RPMI7951 (cell line): ENCODE data around the gene ANKRD17. TPM values are rescaled to one million over a fixed set of nuclear protein-coding genes. Genes with fewer than 3 reads are reported as not detected.

Experiments used
- DNase-seq: peaks from one replicate; pipeline ENCODE4 v3.0.0-alpha.2; 2012; ENCODE audit warnings: low read depth
- total RNA-seq: library from RNA; depleted of rRNA; stranded (reverse); fragments of >200 nt; shearing (Covaris generic); gene quantifications from 2 replicates; pipeline ENCODE4 v1.2.3, GENCODE V29; 2014; rRNA removed

The ANKRD17 gene
- total RNA-seq, 1 experiment from 2014 or later = 25.4 TPM

DNA sequence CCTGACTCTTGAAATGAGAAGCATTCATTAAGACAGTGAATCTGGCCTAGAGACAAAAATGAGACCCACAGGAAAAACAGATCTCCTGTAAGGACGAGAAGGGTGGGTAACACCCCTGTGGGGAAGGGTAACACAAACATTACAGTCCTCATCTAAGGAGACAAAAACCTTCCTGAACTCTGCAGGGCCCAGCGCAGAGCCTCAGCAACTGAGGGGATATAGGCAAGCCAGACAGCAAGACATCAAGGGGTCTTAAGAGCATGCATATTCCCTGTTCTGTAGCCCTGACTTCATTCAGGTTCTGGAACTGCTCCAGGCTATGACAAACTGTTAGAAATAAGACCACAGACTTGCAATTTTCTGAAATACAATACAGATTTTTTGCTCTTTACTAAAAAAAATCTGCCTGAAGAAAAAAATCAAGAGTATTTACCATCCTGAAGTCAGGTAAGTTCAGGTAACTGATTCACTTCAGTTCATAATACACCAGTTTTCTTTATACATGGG lies 204.6 kb downstream of the ANKRD17 start:
- DNase-seq = no peak

DNA sequence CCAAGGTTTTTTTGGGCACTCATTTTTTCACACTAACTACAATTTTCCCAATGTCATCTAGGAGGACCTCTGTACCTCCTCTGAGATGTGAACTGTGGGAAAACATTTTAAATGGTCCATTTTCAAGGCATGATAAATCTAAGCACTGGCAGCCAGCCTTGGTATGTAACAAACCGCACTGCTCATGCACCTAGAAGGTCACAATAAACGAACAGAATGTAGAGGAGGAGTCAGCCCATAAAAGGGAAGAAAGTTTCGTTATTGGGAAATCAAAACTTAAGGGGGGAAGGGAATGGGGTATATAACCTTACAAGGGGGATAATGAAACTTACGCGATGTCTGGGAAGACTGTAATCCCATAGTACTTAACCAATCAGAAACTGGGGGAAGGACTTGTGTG lies 205.5 kb downstream of the ANKRD17 start:
- DNase-seq = no peak

DNA sequence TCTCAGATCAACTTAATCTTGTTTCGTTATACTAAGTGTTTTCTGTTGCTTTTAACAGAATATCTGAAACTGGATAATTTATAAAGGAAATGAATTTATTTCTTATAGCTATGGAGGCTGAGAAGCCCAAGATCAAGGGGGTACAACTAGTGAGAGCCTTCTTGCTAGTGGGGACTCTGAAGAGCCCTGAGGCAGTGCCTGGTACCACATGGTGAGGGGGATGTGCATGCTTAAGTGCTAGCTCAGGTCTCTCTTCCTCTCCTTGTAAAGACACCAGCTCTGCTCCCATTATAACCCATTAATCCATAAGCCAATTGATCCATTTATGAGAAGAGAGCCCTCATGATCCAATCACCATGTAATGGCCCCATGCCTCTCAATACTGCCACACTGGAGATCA lies 207.0 kb downstream of the ANKRD17 start:
- DNase-seq = no peak

DNA sequence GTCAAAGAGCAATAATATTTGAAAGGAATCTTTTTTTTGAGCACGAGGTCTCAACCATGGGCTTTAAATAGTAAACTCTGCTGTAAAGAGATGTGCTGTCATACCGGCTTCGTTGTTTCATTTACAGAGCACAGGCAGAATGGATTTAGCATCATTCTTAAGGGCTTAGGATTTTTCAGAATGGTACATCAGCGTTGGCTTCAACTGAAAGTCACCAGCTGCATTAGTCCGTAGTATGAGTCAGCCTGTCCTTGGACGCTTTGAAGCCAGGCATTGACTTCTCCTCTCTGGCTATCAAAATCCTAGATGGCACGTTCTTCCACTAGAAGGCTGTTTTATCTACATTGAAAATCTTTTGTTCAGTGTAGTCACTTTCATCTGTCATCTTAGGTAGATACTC lies 212.7 kb downstream of the ANKRD17 start:
- no peak for DNase-seq

DNA sequence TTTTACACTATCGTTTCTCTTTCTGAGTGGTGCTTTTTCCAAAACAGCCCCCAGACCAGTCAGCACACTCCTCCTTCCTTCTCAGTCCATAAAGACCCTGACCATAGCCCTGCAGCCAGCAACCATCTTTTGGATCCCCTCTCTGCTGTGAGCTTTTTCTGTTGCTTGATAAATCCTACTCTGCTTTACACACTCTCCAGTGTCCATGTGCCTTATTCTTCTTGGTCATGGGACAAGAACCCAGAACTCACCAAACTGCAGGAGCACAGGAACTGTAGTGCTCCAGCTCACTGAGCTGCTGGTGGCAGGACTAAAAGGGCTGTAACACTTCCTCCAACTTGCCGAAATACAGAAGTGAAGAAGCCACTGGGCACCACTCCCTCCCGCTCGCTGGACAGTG lies 221.5 kb downstream of the ANKRD17 start:
- no peak for DNase-seq

DNA sequence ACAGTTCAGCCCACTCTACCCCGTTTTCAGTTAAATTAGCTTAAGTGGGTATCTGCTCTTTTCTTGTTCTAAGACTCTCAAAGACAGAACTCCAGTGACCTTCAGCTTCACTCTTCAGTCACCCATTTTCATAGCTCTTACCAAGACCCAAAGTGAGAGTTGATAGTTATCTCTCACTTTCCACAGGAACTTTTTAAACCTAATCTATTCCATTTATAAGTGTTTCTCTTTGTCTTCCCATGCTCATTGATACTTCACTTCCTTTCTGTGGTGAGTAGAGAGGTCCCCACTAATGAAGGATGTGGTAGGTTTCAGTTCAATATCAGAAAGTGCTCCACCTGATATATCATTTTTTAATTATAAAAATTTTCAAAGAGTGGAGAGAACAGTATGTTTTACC lies 222.5 kb downstream of the ANKRD17 start:
- no peak for DNase-seq

DNA sequence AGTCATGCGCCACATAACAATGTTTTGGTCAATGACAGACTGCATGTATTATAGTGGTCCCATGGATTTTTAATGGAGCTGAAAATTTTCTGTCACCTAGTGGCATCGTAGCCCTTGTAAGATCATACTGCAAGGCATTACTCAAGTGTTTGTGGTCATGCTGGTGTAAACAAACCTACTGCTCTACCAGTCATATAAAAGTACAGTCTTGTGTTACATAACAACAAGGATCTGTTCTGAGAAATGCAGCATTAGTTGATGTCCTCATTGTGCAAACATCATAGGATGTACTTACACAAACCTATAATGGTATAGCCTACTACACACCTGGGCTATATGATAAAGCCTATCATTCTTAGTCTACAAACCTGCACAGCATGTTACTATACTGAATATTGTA lies 223.7 kb downstream of the ANKRD17 start:
- no peak for DNase-seq

DNA sequence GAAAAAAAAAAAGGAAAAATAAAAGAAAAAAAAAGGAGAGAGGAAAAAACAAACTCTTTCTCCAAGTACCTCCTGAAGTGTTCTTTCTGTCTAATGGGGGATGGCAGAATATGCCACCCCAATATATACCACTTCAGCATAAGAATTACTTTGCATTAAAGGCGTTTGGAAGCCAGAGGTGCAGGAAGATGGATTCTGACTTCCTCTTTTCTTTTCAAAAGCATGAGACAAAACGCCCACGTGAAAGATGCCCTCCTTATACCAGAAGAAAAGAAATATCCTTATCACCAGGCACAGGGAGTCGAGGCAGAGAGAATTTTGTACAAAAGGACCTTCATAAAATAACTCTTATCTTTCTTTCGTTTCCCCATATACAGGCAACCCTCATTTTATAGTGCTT lies 230.0 kb downstream of the ANKRD17 start:
- DNase-seq = no peak

Other genes starting within 250 kb of the ANKRD17 start
- 17.5 and 23.8 TPM in 2 replicates for gene COX18, start 189.1 kb downstream of the ANKRD17 start, total RNA-seq
- gene ALB, start 145.5 kb upstream of the ANKRD17 start, total RNA-seq = not detected in 2 replicates
- gene AFP, start 177.4 kb upstream of the ANKRD17 start, total RNA-seq = 1.1 and 1.8 TPM in 2 replicates
- under 0.01 and 0.10 TPM in 2 replicates for gene AFM, start 222.9 kb upstream of the ANKRD17 start, total RNA-seq